Right cardiac atrium (tissue), 5 donors: ENCODE data around the gene TTC22. TPM values are rescaled to one million over a fixed set of nuclear protein-coding genes. Genes with fewer than 3 reads are reported as not detected.

Experiments used
- ATAC-seq, 2 donors: fragments of 200-7000 bp; cut with Tn5 transposase; one replicate each; pipeline versions ENCODE4 v1.8.0 to v1.9.1; 2020; ENCODE audit warnings: moderate library complexity in 2 of 2, mild to moderate bottlenecking in 1 of 2
- DNase-seq, 3 donors: peaks; one replicate each; pipeline ENCODE4 v3.0.0-alpha.2; 2020
- H3K27ac ChIP-seq: one replicate; pipeline ENCODE4 v1.5.1; 2013; ENCODE audit warnings: mild to moderate bottlenecking, low read length, control low read depth, moderate library complexity
- H3K27me3 ChIP-seq: one replicate; pipeline ENCODE4 v1.6.1; 2013; ENCODE audit not compliant: control insufficient read depth, insufficient read depth
- H3K4me1 ChIP-seq: one replicate; pipeline ENCODE4 v1.6.1; 2013; ENCODE audit warnings: low read length; ENCODE audit not compliant: control insufficient read depth, insufficient read depth
- H3K4me3 ChIP-seq: one replicate; pipeline ENCODE4 v1.5.1; 2013; ENCODE audit warnings: low read length, control low read depth
- H3K9me3 ChIP-seq: one replicate; pipeline ENCODE4 v1.6.1; 2013; ENCODE audit warnings: low read length; ENCODE audit not compliant: control insufficient read depth
- WGBS: extraction: QIAGEN DNeasy Blood & Tissue Kit; methylation state at CpG from one replicate; pipeline ENCODE4 v1.1.7; 2013; 5-methylcytosine and 5-hydroxymethylcytosine counted together
- intact Hi-C, 4 donors: fragments of 100-400 bp; cut with DNase I; formaldehyde crosslinking; loops; one replicate each; pipeline versions ENCODE4 v1.11.0 to v1.14.0; 2022 to 2023
- long read RNA-seq, 4 donors: library from polyadenylated mRNA; unstranded; transcript quantifications; one replicate each; pipeline ENCODE4 v2.0.0, GENCODE V29; 2020 to 2021
- polyA plus RNA-seq: library from polyadenylated mRNA; stranded (reverse); fragments of 200-250 nt; gene quantifications from one replicate; pipeline ENCODE4 v1.2.3, GENCODE V29; 2013
- total RNA-seq, 4 donors: library from RNA; stranded (reverse); fragmentation: NEBNext Ultra II Directional; extraction: Animal tissue kit (Norgen Biotek cat#: 25700); gene quantifications; one replicate each; pipeline ENCODE4 v1.2.1, GENCODE V29; 2021
- donor health status: healthy with polysubstance abuse.
- donor health status: DM: no; HTN: yes; CAD: no.
- donor health status: DM: no; HTN: no; CAD: no.
- donor health status: DM: no; HTN: yes; CAD: no; lungs with severe emphysema.
- donor health status: DM: yes; HTN: yes; CAD: no.

TTC22 gene
- under 1 TPM in 3 of 4 donors, not detected in 1; 0.06 to 0.17 (median 0.09) TPM for total RNA-seq
- 0.05 TPM for polyA plus RNA-seq
- long read RNA-seq, donor 1, result 0 reads
- long read RNA-seq, donor 2, result 0 reads
- long read RNA-seq, donor 3, result 0 reads
- long read RNA-seq, donor 4, result 0 reads

DNA sequence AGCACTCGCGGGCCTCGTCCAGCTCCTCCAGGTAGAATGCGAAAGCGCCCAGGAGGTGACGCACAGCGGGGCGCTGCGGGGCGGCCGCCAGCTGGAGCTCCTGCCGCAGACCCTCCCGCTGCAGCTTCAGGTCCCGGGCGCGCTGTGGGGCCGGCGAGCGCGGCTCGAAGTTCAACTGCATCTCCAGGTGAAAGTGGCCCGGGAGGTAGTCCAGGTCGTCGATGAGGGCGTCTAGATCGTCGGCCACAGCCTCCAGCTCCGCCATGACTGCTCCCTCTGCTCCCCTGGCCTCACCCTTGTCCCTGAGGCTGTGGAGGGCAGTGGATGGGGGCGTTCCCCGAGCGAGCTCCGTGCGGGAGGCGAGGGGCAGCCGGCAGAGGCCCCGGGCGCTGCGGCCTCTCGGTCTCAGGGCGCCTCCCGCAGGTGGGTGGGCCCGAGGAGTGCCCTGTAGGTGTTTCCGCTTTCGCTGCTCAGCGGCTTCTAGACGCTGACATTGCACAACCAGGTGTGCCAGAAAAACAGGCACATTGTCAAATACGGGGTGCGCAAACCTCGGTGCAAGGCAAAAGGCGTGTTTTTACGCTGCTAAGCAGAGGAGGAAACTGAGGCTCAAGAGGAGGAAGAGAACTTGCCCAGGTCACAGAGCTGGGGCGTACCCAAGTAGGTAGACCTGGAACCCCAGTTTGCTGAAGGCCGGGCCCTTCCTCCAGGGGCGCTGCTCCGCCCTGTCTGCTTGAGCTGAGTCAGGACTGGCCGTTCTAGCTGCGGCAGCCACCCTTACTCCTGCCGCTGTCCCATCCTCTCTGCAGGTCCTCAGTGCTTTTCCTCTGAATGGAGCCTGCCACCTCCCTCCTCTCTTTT, at the start of gene TTC22:
TTC22 (minus strand) TSS at position 425 of the 861 bp plus-strand sequence; CDS start at position 265, 160 bp downstream.
- 7% methylated on average over 58 of the region's 58 CpGs for WGBS
- H3K4me1 ChIP-seq, result no peaks in the 10 kb centered on the region
- H3K27ac ChIP-seq, result no peak within 1 kb of the TSS
- H3K27me3 ChIP-seq, result no peaks in the 10 kb centered on the region
- H3K4me3 ChIP-seq, result peak within 1 kb of the TSS; percentile 26
- ATAC-seq (peak; percentile 41 to 55), DNase-seq (peak in 1 of 3 donors; percentile 77)
- H3K9me3 ChIP-seq, result no peaks in the 10 kb centered on the region
- intact Hi-C loops, result loop anchor here in 3 of 4 donors (10.0 kb wide), 3 partner anchors 306 to 926 kb away; no protein-coding TSS in a partner anchor

GRCh38 chr1:54850737-54851136, 49.6 kb upstream of the TTC22 start:
- WGBS, result 87% methylated on average over 9 of the region's 9 CpGs
- no peak overlapping the region for H3K27ac ChIP-seq
- peak in 1 of 2 donors; percentile 69 for ATAC-seq
- no peaks in the 10 kb centered on the region for H3K9me3 ChIP-seq
- intact Hi-C loops, result no loop called here
- H3K27me3 ChIP-seq, result no peaks in the 10 kb centered on the region
- H3K4me3 ChIP-seq, result no peak overlapping the region
- DNase-seq, result no peak
- peaks cover 3% of the 10 kb centered on the region for H3K4me1 ChIP-seq

- intact Hi-C loops, result no loop called here
- no peaks in the 10 kb centered on the region for H3K27me3 ChIP-seq
- 64% methylated on average over 5 of the region's 5 CpGs for WGBS
- H3K4me1 ChIP-seq, result peaks cover 3% of the 10 kb centered on the region
- no peaks in the 10 kb centered on the region for H3K9me3 ChIP-seq
- no peak overlapping the region for H3K27ac ChIP-seq
- DNase-seq (no peak), ATAC-seq (no peak)
- H3K4me3 ChIP-seq, result no peak overlapping the region
Measured at GRCh38 chr1:54850069-54850730, 49.1 kb upstream of the TTC22 start.

- Histone ChIP-seq H3K9me3 (no peaks in the 10 kb centered on the region), H3K4me3 (no peak overlapping the region), H3K4me1 (peaks cover 3% of the 10 kb centered on the region), H3K27ac (no peak overlapping the region), H3K27me3 (no peaks in the 10 kb centered on the region)
- DNase-seq (no peak), ATAC-seq (no peak)
- intact Hi-C loops, result no loop called here
- 84% methylated on average over 6 of the region's 6 CpGs for WGBS
Measured at GRCh38 chr1:54849219-54850068, 48.3 kb upstream of the TTC22 start.

- Histone ChIP-seq H3K27me3 (no peaks in the 10 kb centered on the region), H3K27ac (no peak overlapping the region), H3K4me1 (peaks cover 3% of the 10 kb centered on the region), H3K9me3 (no peaks in the 10 kb centered on the region), H3K4me3 (no peak overlapping the region)
- WGBS, result 90% methylated on average over 7 of the region's 7 CpGs
- intact Hi-C loops, result no loop called here
- ATAC-seq (no peak), DNase-seq (no peak)
Measured at GRCh38 chr1:54848134-54848948, 47.2 kb upstream of the TTC22 start.

DNA sequence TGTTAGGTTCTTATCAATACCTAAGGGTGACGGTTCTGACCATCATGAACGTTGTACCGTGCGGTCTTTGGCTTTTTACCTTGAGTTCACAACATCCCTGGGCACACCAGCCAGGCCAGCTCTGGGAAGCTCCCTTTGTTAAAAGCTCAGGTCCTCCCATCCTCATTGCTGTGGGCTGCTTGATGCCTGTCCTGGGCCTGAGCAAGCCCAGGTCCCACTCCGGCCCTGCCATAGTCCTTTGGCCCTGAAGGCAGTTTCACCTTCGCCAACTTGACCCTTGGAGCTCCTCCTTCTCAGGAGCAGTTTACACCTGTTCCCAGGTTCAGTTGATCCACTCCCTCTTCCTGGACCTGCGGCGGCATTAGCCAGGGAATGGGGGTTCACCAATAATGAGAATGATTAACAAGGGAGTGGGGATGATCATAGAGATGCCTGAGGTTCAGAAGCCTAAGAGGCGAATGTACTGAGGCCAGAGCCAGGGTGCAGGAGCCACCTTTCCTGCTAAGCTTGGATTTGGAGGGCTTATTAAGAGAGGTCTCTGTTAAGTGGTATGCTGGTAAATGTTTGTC, 45.7 kb upstream of the TTC22 start:
- Histone ChIP-seq H3K9me3 (no peaks in the 10 kb centered on the region), H3K4me1 (peaks cover 3% of the 10 kb centered on the region), H3K27ac (no peak overlapping the region), H3K4me3 (no peak overlapping the region), H3K27me3 (no peaks in the 10 kb centered on the region)
- DNase-seq (no peak), ATAC-seq (no peak)
- intact Hi-C loops, result no loop called here
- WGBS, result 91% methylated on average over 9 of the region's 9 CpGs

DNA sequence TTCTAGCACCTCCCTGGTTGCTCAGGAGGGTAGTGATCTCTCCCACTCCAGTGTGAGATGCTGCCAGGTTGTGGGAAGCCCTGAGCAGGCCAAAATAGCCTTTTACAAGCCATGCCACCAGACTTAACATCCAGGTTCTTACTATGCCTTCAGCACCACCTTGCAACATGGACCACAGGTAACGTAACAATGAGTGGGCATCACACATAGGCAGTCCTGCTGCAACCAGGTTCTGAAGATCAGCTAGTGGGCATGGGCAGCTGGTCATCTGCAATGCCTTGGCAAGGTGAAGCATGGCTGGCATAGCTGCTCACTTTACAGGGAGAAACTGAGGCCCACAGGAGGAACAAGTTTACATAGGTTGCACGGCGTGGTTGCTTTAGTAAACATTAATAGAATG, 45.2 kb upstream of the TTC22 start:
- Histone ChIP-seq H3K27ac (no peak overlapping the region), H3K9me3 (no peaks in the 10 kb centered on the region), H3K4me1 (peaks cover 3% of the 10 kb centered on the region), H3K27me3 (no peaks in the 10 kb centered on the region), H3K4me3 (no peak overlapping the region)
- DNase-seq (no peak), ATAC-seq (no peak)
- intact Hi-C loops, result no loop called here
- WGBS, result 98% methylated on average over 3 of the region's 3 CpGs

DNA sequence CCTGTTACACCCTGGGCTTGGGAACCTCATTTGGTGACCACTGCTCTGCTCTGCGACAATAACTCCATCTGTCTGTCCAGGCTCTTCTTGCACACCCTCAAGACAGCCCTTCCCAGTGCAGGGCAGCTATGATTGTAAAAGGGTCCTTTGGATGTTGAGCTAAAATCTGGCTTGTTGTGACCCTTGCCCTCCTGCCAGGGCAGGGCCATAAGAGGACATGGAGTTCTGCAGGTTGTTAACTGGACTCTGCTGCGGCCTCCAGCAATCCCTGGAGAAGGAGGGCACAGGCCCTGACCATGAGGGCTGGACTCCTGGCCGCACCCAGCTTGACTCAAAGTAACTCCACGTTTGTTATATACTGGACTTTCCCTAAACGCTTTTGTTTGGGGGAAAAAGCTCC, 44.6 kb upstream of the TTC22 start:
- no peaks in the 10 kb centered on the region for H3K27me3 ChIP-seq
- DNase-seq (no peak), ATAC-seq (no peak)
- intact Hi-C loops, result no loop called here
- no peaks in the 10 kb centered on the region for H3K9me3 ChIP-seq
- no peak overlapping the region for H3K27ac ChIP-seq
- WGBS, result 91% methylated on average over 5 of the region's 5 CpGs
- H3K4me1 ChIP-seq, result peaks cover 3% of the 10 kb centered on the region
- no peak overlapping the region for H3K4me3 ChIP-seq

DNA sequence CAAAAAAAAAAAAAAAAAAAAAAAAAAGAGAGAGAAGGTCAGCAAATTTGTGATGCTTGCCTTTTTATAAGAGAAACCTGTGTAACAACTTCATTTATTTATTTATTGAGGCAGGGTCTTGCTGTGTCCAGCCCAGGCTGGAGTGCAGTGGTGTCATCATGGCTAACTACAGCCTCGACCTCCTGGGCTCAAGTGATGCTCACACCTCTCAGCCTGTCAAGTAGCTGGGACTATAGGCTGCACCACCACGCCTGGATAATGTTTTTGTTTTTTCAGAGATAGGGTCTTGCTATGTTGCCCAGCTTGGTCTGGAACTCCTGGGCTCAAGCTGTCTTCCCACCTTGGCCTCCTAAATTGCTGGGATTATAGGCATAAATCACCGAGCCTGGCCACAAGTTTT, 43.4 kb upstream of the TTC22 start:
- WGBS, result 85% methylated on average over 3 of the region's 3 CpGs
- Histone ChIP-seq H3K27ac (no peak overlapping the region), H3K27me3 (no peaks in the 10 kb centered on the region), H3K4me3 (no peak overlapping the region), H3K4me1 (no peaks in the 10 kb centered on the region), H3K9me3 (no peaks in the 10 kb centered on the region)
- intact Hi-C loops, result no loop called here
- ATAC-seq (no peak), DNase-seq (no peak)

DNA sequence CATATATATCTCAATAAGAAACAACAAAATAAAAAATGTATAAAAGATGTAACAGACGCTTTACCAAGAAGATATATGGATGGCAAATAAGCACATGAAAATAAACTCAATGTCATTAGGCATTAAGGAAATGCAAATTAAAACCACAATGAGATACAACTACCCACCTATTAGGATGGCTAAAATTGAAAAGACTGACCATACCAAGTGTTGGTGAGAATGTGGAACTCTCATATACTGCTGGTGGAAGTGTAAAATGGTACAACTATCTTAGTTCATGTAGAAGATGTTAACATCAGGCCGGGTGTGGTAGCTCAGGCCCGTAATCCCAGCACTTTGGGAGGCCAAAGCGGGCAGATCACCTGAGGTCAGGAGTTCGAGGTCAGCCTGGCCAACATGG, 42.3 kb upstream of the TTC22 start:
- no peak for ATAC-seq
- H3K27ac ChIP-seq, result no peak overlapping the region
- no peaks in the 10 kb centered on the region for H3K9me3 ChIP-seq
- no peaks in the 10 kb centered on the region for H3K27me3 ChIP-seq
- 84% methylated on average over 5 of the region's 5 CpGs for WGBS
- no peak overlapping the region for H3K4me3 ChIP-seq
- no peak for DNase-seq
- no peaks in the 10 kb centered on the region for H3K4me1 ChIP-seq
- intact Hi-C loops, result no loop called here
